Measurements from ENCODE around the gene KPNB1. TPM values are rescaled to one million over a fixed set of nuclear protein-coding genes. Genes with fewer than 3 reads are reported as not detected.

The KPNB1 gene
- total and polyA plus RNA-seq, 2 experiments from 2014 or later: 274 to 599 TPM

- Histone ChIP-seq H3F3A (replicated peaks; ENCODE audit: low read depth) (peaks cover 67% of the 10 kb centered on the region), H3K36me3 (ENCODE audit: insufficient read depth) (peaks cover 81% of the 10 kb centered on the region), H4K20me1 (replicated peaks; ENCODE audit: insufficient read depth) (peaks cover 49% of the 10 kb centered on the region), H3K27ac (ENCODE audit: low read depth) (peak overlapping the region; percentile 82), H3K4me1 (ENCODE audit: insufficient read depth) (peaks cover 13% of the 10 kb centered on the region), H3K9me2 (ENCODE audit: insufficient read depth) (no peaks in the 10 kb centered on the region), H3K79me2 (replicated peaks; ENCODE audit: insufficient read depth) (peaks cover 47% of the 10 kb centered on the region), H3K4me3 (no peak overlapping the region), H3K27me3 (ENCODE audit: insufficient read depth) (no peaks in the 10 kb centered on the region), H2AFZ (no peak overlapping the region), H3K4me2 (no peak overlapping the region)
- H3K36me3 Mint-ChIP-seq (ENCODE audit: low read depth): peaks cover 99% of the 10 kb centered on the region
- TF ChIP-seq EZH2 (IDR thresholded peaks at IDR 0.05; ENCODE audit: low read depth, unreplicated experiment) (no peak), ZNF462 (CRISPR knock-in tag; IDR thresholded peaks at IDR 0.05) (no peak), ETS1 (IDR thresholded peaks at IDR 0.05) (no peak), EZH2phosphoT487 (IDR thresholded peaks at IDR 0.05; ENCODE audit: unreplicated experiment) (no peak), CREB1 (CRISPR knock-in tag; IDR thresholded peaks at IDR 0.05; ENCODE audit: low read depth) (no peak), JUNB (IDR thresholded peaks at IDR 0.05; ENCODE audit: unreplicated experiment) (no peak), POLR2AphosphoS5 (IDR thresholded peaks at IDR 0.05; ENCODE audit: low read depth) (no peak), CTCF (conservative IDR thresholded peaks at IDR 0.05; ENCODE audit: low read depth in 2 of 2) (no peak), ZNF114 (CRISPR knock-in tag; IDR thresholded peaks at IDR 0.05) (no peak), ZNF331 (CRISPR knock-in tag; IDR thresholded peaks at IDR 0.05; ENCODE audit: low read depth) (no peak), NANOG (IDR thresholded peaks at IDR 0.05; ENCODE audit: borderline replicate concordance) (no peak), STAT1 (IDR thresholded peaks at IDR 0.05; ENCODE audit: unreplicated experiment) (no peak)
- TF ChIP-seq, protein P1, sequence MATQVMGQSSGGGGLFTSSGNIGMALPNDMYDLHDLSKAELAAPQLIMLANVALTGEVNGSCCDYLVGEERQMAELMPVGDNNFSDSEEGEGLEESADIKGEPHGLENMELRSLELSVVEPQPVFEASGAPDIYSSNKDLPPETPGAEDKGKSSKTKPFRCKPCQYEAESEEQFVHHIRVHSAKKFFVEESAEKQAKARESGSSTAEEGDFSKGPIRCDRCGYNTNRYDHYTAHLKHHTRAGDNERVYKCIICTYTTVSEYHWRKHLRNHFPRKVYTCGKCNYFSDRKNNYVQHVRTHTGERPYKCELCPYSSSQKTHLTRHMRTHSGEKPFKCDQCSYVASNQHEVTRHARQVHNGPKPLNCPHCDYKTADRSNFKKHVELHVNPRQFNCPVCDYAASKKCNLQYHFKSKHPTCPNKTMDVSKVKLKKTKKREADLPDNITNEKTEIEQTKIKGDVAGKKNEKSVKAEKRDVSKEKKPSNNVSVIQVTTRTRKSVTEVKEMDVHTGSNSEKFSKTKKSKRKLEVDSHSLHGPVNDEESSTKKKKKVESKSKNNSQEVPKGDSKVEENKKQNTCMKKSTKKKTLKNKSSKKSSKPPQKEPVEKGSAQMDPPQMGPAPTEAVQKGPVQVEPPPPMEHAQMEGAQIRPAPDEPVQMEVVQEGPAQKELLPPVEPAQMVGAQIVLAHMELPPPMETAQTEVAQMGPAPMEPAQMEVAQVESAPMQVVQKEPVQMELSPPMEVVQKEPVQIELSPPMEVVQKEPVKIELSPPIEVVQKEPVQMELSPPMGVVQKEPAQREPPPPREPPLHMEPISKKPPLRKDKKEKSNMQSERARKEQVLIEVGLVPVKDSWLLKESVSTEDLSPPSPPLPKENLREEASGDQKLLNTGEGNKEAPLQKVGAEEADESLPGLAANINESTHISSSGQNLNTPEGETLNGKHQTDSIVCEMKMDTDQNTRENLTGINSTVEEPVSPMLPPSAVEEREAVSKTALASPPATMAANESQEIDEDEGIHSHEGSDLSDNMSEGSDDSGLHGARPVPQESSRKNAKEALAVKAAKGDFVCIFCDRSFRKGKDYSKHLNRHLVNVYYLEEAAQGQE (IDR thresholded peaks at IDR 0.05; ENCODE audit: unreplicated experiment): no peak
- H3K4me1 Mint-ChIP-seq: peaks cover 17% of the 10 kb centered on the region
- H3K27me3 Mint-ChIP-seq (ENCODE audit: insufficient read depth, low read depth, poor library complexity): peaks cover 3% of the 10 kb centered on the region
- H3K4me3 Mint-ChIP-seq: no peak overlapping the region
- peak overlapping the region; percentile 84 for H3K27ac Mint-ChIP-seq
- H3K9me3 Mint-ChIP-seq: no peaks in the 10 kb centered on the region
- DNase-seq (ENCODE audit: low spot score) (no peak), ATAC-seq (no peak)
These were observed 15.9 kb downstream of the KPNB1 start for GRCh38 chr17:47665655-47666054.
